Esophagus squamous epithelium (tissue), 5 donors: Measurements from ENCODE around the gene UBE2V1. TPM values are rescaled to one million over a fixed set of nuclear protein-coding genes. Genes with fewer than 3 reads are reported as not detected.
A peak's percentile ranks its signal among the peaks of the same experiment; 100 is the strongest.
"Not testable (repeated sequence)": the region's sequence is repeated elsewhere in the genome, so short reads cannot be mapped to it uniquely, and the experiment has no call there.

Source experiments
- DNase-seq: peaks from one replicate; lab custom pipeline; 2025; lab: John Stamatoyannopoulos, UW
- H3K27ac ChIP-seq, 4 donors: fragments of 200-600 bp; sonication (generic); one replicate each; pipeline ENCODE4 v1.5.1; 2016 to 2019; ENCODE audit warnings: mild to moderate bottlenecking in 1 of 4
- H3K27me3 ChIP-seq, 4 donors: fragments of 200-600 bp; sonication (generic); 1 replicate in 3 of 4; 2 replicates in 1 of 4; pipeline versions ENCODE4 v1.5.1 to v1.6.0; 2017 to 2021; ENCODE audit warnings: antibody characterized with exemption in 1 of 4
- H3K36me3 ChIP-seq, 3 donors: fragments of 200-600 bp; sonication (generic); one replicate each; pipeline ENCODE4 v1.5.1; 2016 to 2019
- H3K4me1 ChIP-seq, 3 donors: fragments of 200-600 bp; sonication (generic); one replicate each; pipeline ENCODE4 v1.5.1; 2017 to 2019
- H3K4me3 ChIP-seq, 4 donors: fragments of 200-600 bp; sonication (generic); 1 replicate in 3 of 4; 2 replicates in 1 of 4; pipeline ENCODE4 v1.5.1; 2016 to 2019; ENCODE audit warnings: mild to moderate bottlenecking in 2 of 4, moderate library complexity in 1 of 4
- H3K9me3 ChIP-seq, 3 donors: fragments of 200-600 bp; sonication (generic); one replicate each; pipeline ENCODE4 v1.5.1; 2016 to 2019
- CTCF ChIP-seq, 6 experiments: fragments of 450-650 bp in 4 of 6; fragments of 200-600 bp in 2 of 6; sonication (generic) in 2 of 6; IDR thresholded peaks; one replicate each; pipeline ENCODE4 v1.5.1; 2016 to 2019; ENCODE audit warnings: antibody characterized with exemption in 6 of 6, mild to moderate bottlenecking in 4 of 6, moderate library complexity in 4 of 6
- POLR2A ChIP-seq, 4 donors: fragments of 450-650 bp; IDR thresholded peaks; one replicate each; pipeline ENCODE4 v1.6.1; 2017; ENCODE audit warnings: antibody characterized with exemption in 4 of 4, mild to moderate bottlenecking in 4 of 4, moderate library complexity in 3 of 4
- WGBS, 2 donors: methylation state at CpG; one replicate each; pipeline ENCODE4 v1.1.5; 2018; 5-methylcytosine and 5-hydroxymethylcytosine counted together
- intact Hi-C: fragments of 100-400 bp; cut with DNase I; formaldehyde crosslinking; loops from one replicate; pipeline ENCODE4 v1.15.0; 2022
- total RNA-seq, 4 donors: library from RNA; depleted of rRNA; stranded (reverse); fragments of >200 nt; gene quantifications; one replicate each; pipeline ENCODE4 v1.1.0, GENCODE V29; 2016
- donor health status: DM: yes; HTN: yes; CAD: no.

UBE2V1 gene
- total RNA-seq: 10 to 100 TPM; 44.4 to 80.7 (median 63.4) TPM

- 0 to 1% methylated on average over 11 of the region's 70 CpGs for WGBS, 2 donors
- no peaks in the 10 kb centered on the region for H3K27me3 ChIP-seq
- TF ChIP-seq CTCF (IDR thresholded peaks at IDR 0.05) (peak in 3 of 6 experiments; percentile 15 to 26 (median 20)), POLR2A (IDR thresholded peaks at IDR 0.05) (peak in 3 of 4 donors; percentile 43 to 85 (median 66))
- peak; percentile 51 for DNase-seq
- peaks cover 38 to 79% (median 62%) of the 10 kb centered on the region in 3 donors for H3K4me1 ChIP-seq
- H3K9me3 ChIP-seq: no peaks in the 10 kb centered on the region
- peak within 1 kb of the TSS; percentile 75 to 100 (median 98) for H3K4me3 ChIP-seq
- intact Hi-C loops: no loop called here
- H3K27ac ChIP-seq: peak within 1 kb of the TSS; percentile 98 to 100 (median 98)
- peaks cover 0 to 13% (median 0%) of the 10 kb centered on the region in 3 donors for H3K36me3 ChIP-seq
Observed at GRCh38 chr20:50112512-50113419, at the start of gene UBE2V1. TSS of gene UBE2V1 (minus strand) at chr20:50113150. CDS start at chr20:50113128, 22 bp downstream.

- H3K27ac ChIP-seq, H3K27me3 ChIP-seq, DNase-seq, intact Hi-C loops, H3K4me3 ChIP-seq, H3K9me3 ChIP-seq, H3K36me3 ChIP-seq: not testable (repeated sequence)
- H3K4me1 ChIP-seq: peaks cover 16 to 45% (median 23%) of the 10 kb centered on the region in 3 donors
- WGBS, 2 donors: 84 to 86% methylated on average over 5 to 7 of the region's 7 CpGs
Observed at GRCh38 chr20:50161494-50161893, 48.5 kb upstream of the UBE2V1 start.

GRCh38 chr20:50153500-50154377 is 40.8 kb upstream of the UBE2V1 start, which contains the start of gene PEDS1:
TSS of gene PEDS1 (minus strand) at chr20:50153723. CDS start at chr20:50153637, 86 bp downstream.
- Histone ChIP-seq H3K36me3 (peaks cover 0 to 7% (median 0%) of the 10 kb centered on the region in 3 donors), H3K27me3 (no peaks in the 10 kb centered on the region), H3K4me3 (peak within 1 kb of the TSS; percentile 80 to 97 (median 90)), H3K4me1 (peaks cover 41 to 65% (median 46%) of the 10 kb centered on the region in 3 donors), H3K27ac (peak within 1 kb of the TSS; percentile 96 to 99 (median 98)), H3K9me3 (no peaks in the 10 kb centered on the region)
- DNase-seq: peak; percentile 54
- peak in 1 of 6 experiments; percentile 7 for TF ChIP-seq CTCF (IDR thresholded peaks at IDR 0.05)
- peak in 3 of 4 donors; percentile 56 to 93 (median 88) for TF ChIP-seq POLR2A (IDR thresholded peaks at IDR 0.05)
- intact Hi-C loops: no loop called here
- 16% methylated on average over 5 of the region's 99 CpGs; no CpG with 5 or more reads in 1 of the 2 donors for WGBS, 2 donors

GRCh38 chr20:50153153-50153499 is 40.2 kb upstream of the UBE2V1 start:
- H3K4me1 ChIP-seq: peaks cover 46 to 71% (median 47%) of the 10 kb centered on the region in 3 donors
- no peak for DNase-seq
- H3K27ac ChIP-seq: peak overlapping the region; percentile 96 to 99 (median 98)
- intact Hi-C loops: no loop called here
- H3K36me3 ChIP-seq: peaks cover 0 to 13% (median 0%) of the 10 kb centered on the region in 3 donors
- H3K9me3 ChIP-seq: no peaks in the 10 kb centered on the region
- TF ChIP-seq POLR2A (IDR thresholded peaks at IDR 0.05): no peak
- no peak for TF ChIP-seq CTCF (IDR thresholded peaks at IDR 0.05)
- WGBS, 2 donors: 0% methylated on average over 4 of the region's 18 CpGs; no CpG with 5 or more reads in 1 of the 2 donors
- no peaks in the 10 kb centered on the region for H3K27me3 ChIP-seq
- H3K4me3 ChIP-seq: peak overlapping the region; percentile 80 to 97 (median 90)
